ENCODE results near the gene BPIFB2. TPM values are rescaled to one million over a fixed set of nuclear protein-coding genes. Genes with fewer than 3 reads are reported as not detected.
A peak's percentile ranks its signal among the peaks of the same experiment; 100 is the strongest.

Gene BPIFB2
- total RNA-seq = 1 to 10 TPM; 1.9 to 3.7 TPM
- 1 to 10 TPM in 1 of 2 donors, under 1 TPM in 1; 0.33 to 1.0 TPM for polyA plus RNA-seq

DNA sequence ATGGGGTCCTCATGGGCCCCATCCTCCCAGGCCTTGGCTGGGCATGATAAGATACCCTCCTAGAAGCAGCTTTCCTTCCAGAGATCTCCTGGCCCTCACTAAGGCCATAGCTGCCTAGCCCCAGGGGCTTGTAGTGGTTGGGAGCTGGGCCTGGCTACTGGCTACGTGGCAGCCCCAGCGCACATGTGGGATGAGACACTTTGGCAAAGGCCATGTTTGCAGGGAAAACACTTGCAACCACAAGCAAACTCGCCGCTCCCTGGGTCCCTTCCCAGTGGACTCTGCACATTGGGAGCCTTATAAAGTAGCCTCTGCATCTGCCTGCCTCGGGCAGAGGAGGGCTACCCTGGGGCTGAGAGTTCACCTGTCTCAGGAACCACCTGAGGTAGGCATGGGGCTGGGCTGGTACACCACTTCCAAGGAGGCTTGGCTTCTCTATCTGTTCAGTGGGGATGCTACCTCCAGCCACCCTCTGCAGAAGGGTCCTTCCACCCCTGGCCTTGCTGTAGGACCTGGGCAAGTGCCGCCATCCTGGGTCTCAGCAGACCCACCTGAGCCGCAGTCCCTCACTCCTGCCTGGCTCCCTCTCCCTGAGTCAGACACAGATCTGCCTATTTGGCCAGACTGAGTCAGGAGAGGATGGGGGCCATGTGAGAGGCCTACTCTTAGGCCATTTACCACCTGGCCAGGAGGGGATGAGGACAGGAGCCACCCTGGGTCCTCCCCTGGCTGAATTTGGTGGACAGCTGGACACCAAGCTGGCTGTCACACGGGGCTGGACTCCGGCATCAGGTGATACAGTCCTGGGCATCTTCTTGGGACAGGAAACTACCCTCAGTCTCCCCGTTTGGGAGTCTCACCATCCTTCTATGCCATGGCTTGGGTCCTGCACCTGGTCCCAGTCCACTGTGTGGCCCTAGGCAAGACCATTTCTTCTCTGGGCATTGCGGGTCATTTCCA is at the start of gene BPIFB2:
TSS of gene BPIFB2 (plus strand) at position 329 of the 960 bp plus-strand sequence. CDS start 871 bp downstream, outside the sequence.
- no peak within 1 kb of the TSS for H3K27ac ChIP-seq (ENCODE audit: low read depth in 1 of 2, low read length in 2 of 2)
- whole genome bisulfite sequencing = 65% methylated on average over 11 of the region's 11 CpGs
- no peak within 1 kb of the TSS for H3K4me3 ChIP-seq (ENCODE audit: low read depth in 1 of 3, low read length in 3 of 3)
- H3K9ac ChIP-seq (ENCODE audit: low read depth in 1 of 2, low read length in 2 of 2) = no peak within 1 kb of the TSS
- TF ChIP-seq HNF4G (IDR thresholded peaks at IDR 0.05) (peak; percentile 64), FOXA1 (IDR thresholded peaks at IDR 0.05) (no peak), EGR1 (IDR thresholded peaks at IDR 0.05; ENCODE audit: low read depth in 2 of 2) (no peak), CTCF (IDR thresholded peaks at IDR 0.05; ENCODE audit: low read depth, low read length, missing input control) (no peak), TAF1 (conservative IDR thresholded peaks at IDR 0.05) (no peak), FOXA2 (IDR thresholded peaks at IDR 0.05) (peak; percentile 13), RAD21 (IDR thresholded peaks at IDR 0.05) (no peak), RXRA (IDR thresholded peaks at IDR 0.05) (peak; percentile 65 to 75), HNF4A (conservative IDR thresholded peaks at IDR 0.05) (peak; percentile 84 to 90), JUND (IDR thresholded peaks at IDR 0.05) (peak in 1 of 2 donors; percentile 45), NR2F2 (IDR thresholded peaks at IDR 0.05) (no peak), YY1 (IDR thresholded peaks at IDR 0.05) (no peak), ATF3 (IDR thresholded peaks at IDR 0.05) (no peak), GABPA (IDR thresholded peaks at IDR 0.05 in 1 of 2, conservative IDR thresholded peaks at IDR 0.05 in 1 of 2) (no peak), SP1 (IDR thresholded peaks at IDR 0.05) (peak; percentile 82)
- TF ChIP-seq, protein P1, sequence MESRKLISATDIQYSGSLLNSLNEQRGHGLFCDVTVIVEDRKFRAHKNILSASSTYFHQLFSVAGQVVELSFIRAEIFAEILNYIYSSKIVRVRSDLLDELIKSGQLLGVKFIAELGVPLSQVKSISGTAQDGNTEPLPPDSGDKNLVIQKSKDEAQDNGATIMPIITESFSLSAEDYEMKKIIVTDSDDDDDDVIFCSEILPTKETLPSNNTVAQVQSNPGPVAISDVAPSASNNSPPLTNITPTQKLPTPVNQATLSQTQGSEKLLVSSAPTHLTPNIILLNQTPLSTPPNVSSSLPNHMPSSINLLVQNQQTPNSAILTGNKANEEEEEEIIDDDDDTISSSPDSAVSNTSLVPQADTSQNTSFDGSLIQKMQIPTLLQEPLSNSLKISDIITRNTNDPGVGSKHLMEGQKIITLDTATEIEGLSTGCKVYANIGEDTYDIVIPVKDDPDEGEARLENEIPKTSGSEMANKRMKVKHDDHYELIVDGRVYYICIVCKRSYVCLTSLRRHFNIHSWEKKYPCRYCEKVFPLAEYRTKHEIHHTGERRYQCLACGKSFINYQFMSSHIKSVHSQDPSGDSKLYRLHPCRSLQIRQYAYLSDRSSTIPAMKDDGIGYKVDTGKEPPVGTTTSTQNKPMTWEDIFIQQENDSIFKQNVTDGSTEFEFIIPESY (IDR thresholded peaks at IDR 0.05) = no peak
- TF ChIP-seq, protein P2, sequence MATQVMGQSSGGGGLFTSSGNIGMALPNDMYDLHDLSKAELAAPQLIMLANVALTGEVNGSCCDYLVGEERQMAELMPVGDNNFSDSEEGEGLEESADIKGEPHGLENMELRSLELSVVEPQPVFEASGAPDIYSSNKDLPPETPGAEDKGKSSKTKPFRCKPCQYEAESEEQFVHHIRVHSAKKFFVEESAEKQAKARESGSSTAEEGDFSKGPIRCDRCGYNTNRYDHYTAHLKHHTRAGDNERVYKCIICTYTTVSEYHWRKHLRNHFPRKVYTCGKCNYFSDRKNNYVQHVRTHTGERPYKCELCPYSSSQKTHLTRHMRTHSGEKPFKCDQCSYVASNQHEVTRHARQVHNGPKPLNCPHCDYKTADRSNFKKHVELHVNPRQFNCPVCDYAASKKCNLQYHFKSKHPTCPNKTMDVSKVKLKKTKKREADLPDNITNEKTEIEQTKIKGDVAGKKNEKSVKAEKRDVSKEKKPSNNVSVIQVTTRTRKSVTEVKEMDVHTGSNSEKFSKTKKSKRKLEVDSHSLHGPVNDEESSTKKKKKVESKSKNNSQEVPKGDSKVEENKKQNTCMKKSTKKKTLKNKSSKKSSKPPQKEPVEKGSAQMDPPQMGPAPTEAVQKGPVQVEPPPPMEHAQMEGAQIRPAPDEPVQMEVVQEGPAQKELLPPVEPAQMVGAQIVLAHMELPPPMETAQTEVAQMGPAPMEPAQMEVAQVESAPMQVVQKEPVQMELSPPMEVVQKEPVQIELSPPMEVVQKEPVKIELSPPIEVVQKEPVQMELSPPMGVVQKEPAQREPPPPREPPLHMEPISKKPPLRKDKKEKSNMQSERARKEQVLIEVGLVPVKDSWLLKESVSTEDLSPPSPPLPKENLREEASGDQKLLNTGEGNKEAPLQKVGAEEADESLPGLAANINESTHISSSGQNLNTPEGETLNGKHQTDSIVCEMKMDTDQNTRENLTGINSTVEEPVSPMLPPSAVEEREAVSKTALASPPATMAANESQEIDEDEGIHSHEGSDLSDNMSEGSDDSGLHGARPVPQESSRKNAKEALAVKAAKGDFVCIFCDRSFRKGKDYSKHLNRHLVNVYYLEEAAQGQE (IDR thresholded peaks at IDR 0.05) = no peak
- TF ChIP-seq, protein P3, sequence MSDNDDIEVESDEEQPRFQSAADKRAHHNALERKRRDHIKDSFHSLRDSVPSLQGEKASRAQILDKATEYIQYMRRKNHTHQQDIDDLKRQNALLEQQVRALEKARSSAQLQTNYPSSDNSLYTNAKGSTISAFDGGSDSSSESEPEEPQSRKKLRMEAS (IDR thresholded peaks at IDR 0.05) = peak; percentile 81
- peaks cover 0 to 2% (median 0%) of the 10 kb centered on the region in 4 donors for H3K9me3 ChIP-seq (ENCODE audit: control insufficient read depth in 4 of 4, low read length in 3 of 4)
- H3K27me3 ChIP-seq (ENCODE audit: control insufficient read depth in 4 of 4, insufficient read depth in 4 of 4, low read length in 3 of 4) = no peaks in the 10 kb centered on the region
- no peaks in the 10 kb centered on the region for H3K36me3 ChIP-seq (ENCODE audit: control insufficient read depth in 4 of 4, insufficient read depth in 3 of 4, low read depth in 1 of 4, low read length in 3 of 4)
- peaks cover 0 to 7% (median 1%) of the 10 kb centered on the region in 4 donors for H3K4me1 ChIP-seq (ENCODE audit: control insufficient read depth in 4 of 4, insufficient read depth in 4 of 4, low read length in 3 of 4)
- DNase-seq (ENCODE audit: low spot score) = peak; percentile 39

All from liver (tissue), 9 donors.